Naive thymus-derived CD8-positive, alpha-beta T cell (primary cell): Measurements from ENCODE around the gene CIB1. TPM values are rescaled to one million over a fixed set of nuclear protein-coding genes. Genes with fewer than 3 reads are reported as not detected.
"Not testable (repeated sequence)": the region's sequence is repeated elsewhere in the genome, so short reads cannot be mapped to it uniquely, and the experiment has no call there.

Experiments used
- ATAC-seq, 2 donors: fragments of 150-1000 bp; cut with Tn5 transposase in 1 of 2; sonication (Bioruptor Pico), chemical (Tn5 transposase) in 1 of 2; 1 replicate in 1 of 2; 2 replicates in 1 of 2; pipeline ENCODE4 v1.10.0; 2021; ENCODE audit warnings: mild to moderate bottlenecking in 2 of 2, moderate library complexity in 2 of 2
- POLR2A ChIA-PET: fragments of 350-600 bp; sonication (Branson Sonifier 250); formaldehyde crosslinking; loops from one replicate; lab custom pipeline; 2021; ENCODE audit warnings: antibody characterized with exemption; lab: Charles Lee
- DNase-seq, 10 donors: peaks; one replicate each; pipeline versions ENCODE4 v3.0.0 to v3.0.0-alpha.2; 2020 to 2022
- H3K27ac Mint-ChIP-seq, 10 donors: one replicate each; pipeline ENCODE4 v1.8.0; 2020 to 2022; ENCODE audit warnings: mild to moderate bottlenecking in 10 of 10, mixed read lengths in 10 of 10, moderate library complexity in 4 of 10, inconsistent platforms in 1 of 10
- H3K27me3 Mint-ChIP-seq, 5 donors: one replicate each; pipeline ENCODE4 v1.8.0; 2021 to 2022; ENCODE audit warnings: mixed read lengths in 5 of 5
- H3K36me3 Mint-ChIP-seq, 3 donors: one replicate each; pipeline ENCODE4 v1.8.0; 2020 to 2022; ENCODE audit warnings: mixed read lengths in 3 of 3, mild to moderate bottlenecking in 2 of 3, inconsistent platforms in 1 of 3
- H3K4me1 Mint-ChIP-seq, 4 donors: one replicate each; pipeline ENCODE4 v1.8.0; 2021 to 2022; ENCODE audit warnings: mixed read lengths in 4 of 4
- H3K4me3 Mint-ChIP-seq, 10 donors: one replicate each; pipeline ENCODE4 v1.8.0; 2020 to 2022; ENCODE audit warnings: mild to moderate bottlenecking in 10 of 10, mixed read lengths in 10 of 10, moderate library complexity in 6 of 10, inconsistent platforms in 1 of 10
- H3K9me3 Mint-ChIP-seq, 9 donors: one replicate each; pipeline ENCODE4 v1.8.0; 2020 to 2022; ENCODE audit warnings: mixed read lengths in 9 of 9, mild to moderate bottlenecking in 3 of 9, inconsistent platforms in 1 of 9, moderate library complexity in 1 of 9
- polyA plus RNA-seq, 3 donors: library from polyadenylated mRNA; unstranded; fragments of 300-500 nt; fragmentation: Illumina TruSeq; gene quantifications; one replicate each; pipeline ENCODE4 v1.2.3, GENCODE V29; 2021
- total RNA-seq, 8 experiments: library from RNA in 2 of 8; stranded (reverse) in 2 of 8; gene quantifications; one replicate each; pipeline ENCODE4 v1.2.3 and lab custom pipeline; 2021 to 2026

CIB1 gene
- total and polyA plus RNA-seq, 5 experiments from 2014 or later: 110 to 246 (median 232) TPM

GRCh38 chr15:90188914-90189748 lies 44.6 kb downstream of the CIB1 start:
- Mint-ChIP-seq H3K27me3 (no peaks in the 10 kb centered on the region), H3K36me3 (no peaks in the 10 kb centered on the region), H3K27ac (peak overlapping the region in 3 of 10 donors; percentile 58 to 81 (median 67)), H3K4me3 (peak overlapping the region in 1 of 10 donors; percentile 58), H3K9me3 (no peaks in the 10 kb centered on the region), H3K4me1 (peaks cover 26 to 64% (median 38%) of the 10 kb centered on the region in 4 donors)
- no peak for ATAC-seq
- no peak for DNase-seq
- POLR2A ChIA-PET: interaction anchor here (0.6 to 0.9 kb wide), 3 partner anchors 12 to 25 kb away, joined by 3 to 4 read pairs (median 4); no protein-coding TSS in a partner anchor

DNA sequence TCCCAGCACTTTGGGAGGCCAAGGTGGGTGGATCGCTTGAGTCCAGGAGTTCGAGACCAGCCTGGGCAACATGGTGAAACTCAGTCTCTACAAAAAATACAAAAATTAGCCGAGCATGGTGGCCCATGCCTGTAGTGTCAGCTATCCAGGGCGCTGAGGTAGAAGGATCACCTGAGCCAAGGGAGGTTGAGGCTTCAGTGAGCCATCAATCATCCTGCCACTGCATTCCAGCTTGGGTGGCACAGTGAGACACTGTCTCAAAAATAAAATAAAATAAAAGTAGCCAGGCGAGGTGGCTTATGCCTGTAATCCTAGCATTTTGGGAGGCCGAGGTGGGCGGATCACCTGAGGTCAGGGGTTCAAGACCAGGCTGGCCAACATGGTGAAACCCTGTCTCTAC lies 45.7 kb downstream of the CIB1 start:
- H3K27me3 Mint-ChIP-seq, H3K27ac Mint-ChIP-seq, DNase-seq, H3K36me3 Mint-ChIP-seq, H3K4me3 Mint-ChIP-seq, H3K9me3 Mint-ChIP-seq, ATAC-seq: not testable (repeated sequence)
- peaks cover 21 to 58% (median 31%) of the 10 kb centered on the region in 4 donors for H3K4me1 Mint-ChIP-seq
- POLR2A ChIA-PET: interaction anchor here (0.6 kb wide), 1 partner anchor 11 kb away, joined by 4 read pairs; no protein-coding TSS in a partner anchor

GRCh38 chr15:90187257-90187868 lies 46.4 kb downstream of the CIB1 start:
- Mint-ChIP-seq H3K36me3 (no peaks in the 10 kb centered on the region), H3K4me1 (peaks cover 18 to 51% (median 24%) of the 10 kb centered on the region in 4 donors), H3K27ac (peak overlapping the region in 2 of 10 donors; percentile 72 to 82), H3K9me3 (no peaks in the 10 kb centered on the region), H3K4me3 (peak overlapping the region in 1 of 10 donors; percentile 17), H3K27me3 (no peaks in the 10 kb centered on the region)
- DNase-seq: no peak
- POLR2A ChIA-PET: no interaction called here
- ATAC-seq: no peak

- ATAC-seq (peak; percentile 95 to 96), DNase-seq (peak; percentile 44 to 83 (median 58))
- Mint-ChIP-seq H3K4me1 (peaks cover 8 to 34% (median 12%) of the 10 kb centered on the region in 4 donors), H3K4me3 (peak overlapping the region; percentile 75 to 93 (median 82)), H3K27me3 (no peaks in the 10 kb centered on the region), H3K9me3 (no peaks in the 10 kb centered on the region), H3K36me3 (no peaks in the 10 kb centered on the region), H3K27ac (peak overlapping the region in 9 of 10 donors; percentile 33 to 93 (median 76))
- POLR2A ChIA-PET: interaction anchor here (1.0 to 1.8 kb wide), 3 partner anchors 16 to 48 kb away, joined by 3 to 9 read pairs (median 4); partner anchors contain the start of gene SEMA4B
Measured at GRCh38 chr15:90184786-90185704, 48.7 kb downstream of the CIB1 start.

DNA sequence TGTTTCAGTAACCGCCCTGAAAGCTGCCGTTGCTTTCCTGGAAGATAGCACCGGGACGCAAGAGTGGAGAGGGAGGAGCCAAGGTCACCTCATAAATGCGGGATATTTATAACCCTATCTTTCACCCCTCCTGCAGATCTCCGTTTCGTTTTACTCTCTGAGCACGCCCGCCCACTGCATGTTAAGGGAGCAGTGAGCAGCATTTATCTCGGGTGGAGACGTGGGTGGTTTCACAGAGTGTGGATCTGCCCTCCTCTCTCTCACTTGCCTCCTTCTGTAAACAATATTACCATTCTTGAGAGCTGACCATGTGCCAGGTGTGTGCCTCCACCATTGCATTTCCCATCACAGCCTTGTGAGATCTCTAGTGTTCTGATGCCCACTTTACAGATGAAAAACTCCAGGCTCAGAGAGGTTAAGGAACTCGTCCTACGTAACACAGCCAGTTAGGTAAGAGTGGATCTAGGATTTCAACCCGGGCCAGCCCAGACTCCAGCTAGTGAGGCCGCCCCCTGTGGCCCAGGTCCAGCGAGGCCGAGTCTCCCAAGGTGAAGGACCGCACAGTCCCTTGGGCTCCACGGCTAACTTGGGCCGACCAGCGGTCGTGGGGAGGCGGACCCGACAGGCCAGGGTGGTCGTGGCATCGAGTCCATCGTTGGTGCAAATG lies 49.5 kb downstream of the CIB1 start:
- Mint-ChIP-seq H3K9me3 (no peaks in the 10 kb centered on the region), H3K4me3 (peak overlapping the region; percentile 52 to 84 (median 66)), H3K27ac (peak overlapping the region in 9 of 10 donors; percentile 9 to 84 (median 66)), H3K27me3 (peaks cover 0 to 5% (median 0%) of the 10 kb centered on the region in 5 donors), H3K4me1 (peaks cover 8 to 35% (median 12%) of the 10 kb centered on the region in 4 donors), H3K36me3 (no peaks in the 10 kb centered on the region)
- POLR2A ChIA-PET: interaction anchor here (0.6 to 1.8 kb wide), 4 partner anchors 17 to 47 kb away, joined by 3 to 9 read pairs (median 4); partner anchors contain the start of gene SEMA4B
- ATAC-seq: no peak
- DNase-seq: no peak

DNA sequence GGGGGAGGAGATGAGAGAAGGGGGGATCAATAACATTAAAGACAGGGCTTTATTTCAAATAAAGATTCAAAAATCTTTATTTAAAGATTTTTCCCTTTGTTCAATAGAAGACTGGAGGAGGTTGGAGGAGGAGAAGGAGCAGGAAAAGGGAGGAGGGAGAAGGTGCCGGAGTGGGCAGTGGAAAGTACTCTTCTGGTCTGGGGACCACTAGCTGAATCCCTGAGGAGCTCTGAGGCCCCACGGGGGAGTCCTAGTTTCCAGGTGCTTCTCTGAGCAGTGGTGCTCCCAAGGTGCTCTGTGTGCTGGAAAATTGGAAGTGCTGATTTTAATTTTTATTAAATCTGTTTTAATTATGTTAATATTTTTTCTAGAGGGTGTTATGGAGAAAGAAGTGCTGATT lies 52.0 kb downstream of the CIB1 start:
- Mint-ChIP-seq H3K36me3 (no peaks in the 10 kb centered on the region), H3K27me3 (peaks cover 0 to 10% (median 0%) of the 10 kb centered on the region in 5 donors), H3K4me3 (no peak overlapping the region), H3K9me3 (no peaks in the 10 kb centered on the region), H3K27ac (no peak overlapping the region), H3K4me1 (peaks cover 5 to 36% (median 14%) of the 10 kb centered on the region in 4 donors)
- ATAC-seq (no peak), DNase-seq (no peak)
- POLR2A ChIA-PET: interaction anchor here (0.7 kb wide), 1 partner anchor 16 kb away, joined by 4 read pairs; no protein-coding TSS in a partner anchor

Other genes starting within 250 kb of the CIB1 start
- 10 to 100 TPM; 13.8 to 14.5 TPM for gene ZNF710, start 232.6 kb downstream of the CIB1 start, total RNA-seq
- gene ZNF710, start 232.6 kb downstream of the CIB1 start, polyA plus RNA-seq: 1 to 10 TPM in 1 of 3 donors, under 1 TPM in 2; 0.23 to 1.8 (median 0.47) TPM
- 10 to 100 TPM; 26.9 to 29.6 TPM for gene IDH2, start 131.5 kb downstream of the CIB1 start, total RNA-seq
- gene IDH2, start 131.5 kb downstream of the CIB1 start, polyA plus RNA-seq: 10 to 100 TPM; 71.5 to 97.7 (median 80.1) TPM
- 10 to 100 TPM; 19.8 to 25.1 TPM for gene SEMA4B, start 32.6 kb downstream of the CIB1 start, total RNA-seq
- 1 to 10 TPM; 4.1 to 6.8 (median 5.0) TPM for gene SEMA4B, start 32.6 kb downstream of the CIB1 start, polyA plus RNA-seq
- 10 to 100 TPM; 12.0 to 12.4 TPM for gene GDPGP1, start 268 bp upstream of the CIB1 start, total RNA-seq
- 1 to 10 TPM in 2 of 3 donors, under 1 TPM in 1; 0.50 to 2.2 (median 1.3) TPM for gene GDPGP1, start 268 bp upstream of the CIB1 start, polyA plus RNA-seq
- 1 to 10 TPM in 1 of 2 experiments, under 1 TPM in 1; 0.71 to 1.0 TPM for gene TTLL13, start 15.6 kb upstream of the CIB1 start, total RNA-seq
- not detected for gene TTLL13, start 15.6 kb upstream of the CIB1 start, polyA plus RNA-seq
- 10 to 100 TPM; 47.7 to 53.3 TPM for gene NGRN, start 31.7 kb upstream of the CIB1 start, total RNA-seq
- gene NGRN, start 31.7 kb upstream of the CIB1 start, polyA plus RNA-seq: 10 to 100 TPM; 25.9 to 42.9 (median 26.5) TPM
- 1 to 10 TPM in 1 of 2 experiments, under 1 TPM in 1; 0.42 to 1.5 TPM for gene ZNF774, start 118.3 kb upstream of the CIB1 start, total RNA-seq
- gene ZNF774, start 118.3 kb upstream of the CIB1 start, polyA plus RNA-seq: under 1 TPM in 2 of 3 donors, not detected in 1; 0.13 to 0.89 TPM
- gene IQGAP1, start 154.3 kb upstream of the CIB1 start, total RNA-seq: 100 to 1,000 TPM; 101 to 110 TPM
- gene IQGAP1, start 154.3 kb upstream of the CIB1 start, polyA plus RNA-seq: 100 to 1,000 TPM in 1 of 3 donors, 10 to 100 TPM in 2; 73.9 to 126 (median 74.2) TPM